GM13977 (cell line): Measurements from ENCODE around the gene FYTTD1.
A peak's percentile ranks its signal among the peaks of the same experiment; 100 is the strongest.
"Not testable (repeated sequence)": the region's sequence is repeated elsewhere in the genome, so short reads cannot be mapped to it uniquely, and the experiment has no call there.

Experiments used
- DNase-seq: peaks from one replicate; pipeline ENCODE4 v3.0.0; 2012; ENCODE audit warnings: low spot score
- CTCF ChIP-seq: IDR thresholded peaks from 2 replicates; pipeline ENCODE4 v1.5.1; 2012; ENCODE audit warnings: mild to moderate bottlenecking, control low read depth; ENCODE audit not compliant: insufficient read depth; ENCODE audit errors: extremely low read depth, missing control alignments
- in situ Hi-C: fragments of 300-500 bp; cut with MboI; formaldehyde crosslinking; loops from one replicate; pipeline ENCODE4 v1.12.0; 2022; ENCODE audit warnings: low sequenced_read_pairs, low pct_unique_long_range_greater_than_20kb, mixed read lengths, inconsistent platforms; ENCODE audit not compliant: unreplicated experiment

The FYTTD1 gene

GRCh38 chr3:197728487-197728886 lies 21.2 kb upstream of the FYTTD1 start:
- TF ChIP-seq CTCF: no peak
- in situ Hi-C loops: no loop called here
- DNase-seq: no peak

GRCh38 chr3:197730200-197730599 lies 19.5 kb upstream of the FYTTD1 start:
- TF ChIP-seq CTCF: no peak
- in situ Hi-C loops: no loop called here
- peak; percentile 64 for DNase-seq

DNA sequence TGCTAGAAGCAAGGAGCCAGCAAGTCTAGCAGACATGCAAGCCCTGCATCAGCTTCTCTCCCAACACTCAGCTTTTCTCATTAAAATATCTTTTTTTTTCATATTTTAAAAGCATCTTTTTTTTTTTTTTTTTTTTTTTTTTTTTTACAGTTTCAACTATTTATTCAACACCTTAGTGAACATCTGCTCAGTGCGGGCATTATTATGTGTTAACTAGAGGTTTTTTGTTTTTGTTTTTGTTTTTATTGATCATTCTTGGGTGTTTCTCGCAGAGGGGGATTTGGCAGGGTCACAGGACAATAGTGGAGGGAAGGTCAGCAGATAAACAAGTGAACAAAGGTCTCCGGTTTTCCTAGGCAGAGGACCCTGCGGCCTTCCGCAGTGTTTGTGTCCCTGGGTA lies 18.9 kb upstream of the FYTTD1 start:
- in situ Hi-C loops, DNase-seq: not testable (repeated sequence)

DNA sequence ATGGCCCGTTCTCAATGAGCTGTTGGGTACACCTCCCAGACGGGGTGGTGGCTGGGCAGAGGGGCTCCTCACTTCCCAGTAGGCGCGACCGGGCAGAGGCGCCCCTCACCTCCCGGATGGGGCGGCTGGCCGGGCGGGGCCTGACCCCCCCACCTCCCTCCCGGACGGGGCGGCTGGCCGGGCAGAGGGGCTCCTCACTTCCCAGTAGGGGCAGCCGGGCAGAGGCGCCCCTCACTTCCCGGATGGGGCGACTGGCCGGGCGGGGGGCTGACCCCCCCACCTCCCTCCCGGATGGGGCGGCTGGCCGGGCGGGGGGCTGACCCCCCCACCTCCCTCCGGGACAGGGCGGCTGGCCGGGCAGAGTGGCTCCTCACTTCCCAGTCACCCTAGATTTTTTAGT lies 18.2 kb upstream of the FYTTD1 start:
- in situ Hi-C loops, DNase-seq: not testable (repeated sequence)

DNA sequence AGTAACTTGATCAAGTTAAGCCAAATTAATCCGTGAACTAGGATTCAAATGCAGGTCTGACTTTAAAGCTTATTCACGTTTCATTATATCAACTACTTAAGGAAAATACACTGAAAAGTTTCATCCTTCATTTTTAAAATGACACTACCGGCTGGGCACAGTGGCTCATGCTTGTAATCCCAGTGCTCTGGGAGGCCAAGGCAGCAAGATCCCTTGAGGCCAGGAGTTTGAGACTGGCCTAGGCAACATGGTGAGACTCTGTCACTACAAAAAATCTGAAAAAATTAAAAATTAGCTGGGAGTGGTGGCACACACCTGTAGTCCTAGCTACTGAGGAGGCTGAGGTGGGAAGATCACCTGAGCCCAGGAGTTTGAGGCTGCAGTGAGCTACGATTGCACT lies 16.6 kb upstream of the FYTTD1 start:
- DNase-seq: no peak
- no peak for TF ChIP-seq CTCF
- in situ Hi-C loops: no loop called here

- no peak for TF ChIP-seq CTCF
- in situ Hi-C loops: no loop called here
- peak; percentile 83 for DNase-seq
Measured at GRCh38 chr3:197734667-197735318, 14.9 kb upstream of the FYTTD1 start.

- no peak for TF ChIP-seq CTCF
- in situ Hi-C loops: no loop called here
- peak; percentile 74 for DNase-seq
Measured at GRCh38 chr3:197736010-197736490, 13.6 kb upstream of the FYTTD1 start.
